Measurements from ENCODE around the gene TTC4.
"Not testable (repeated sequence)": the region's sequence is repeated elsewhere in the genome, so short reads cannot be mapped to it uniquely, and the experiment has no call there.

The TTC4 gene

DNA sequence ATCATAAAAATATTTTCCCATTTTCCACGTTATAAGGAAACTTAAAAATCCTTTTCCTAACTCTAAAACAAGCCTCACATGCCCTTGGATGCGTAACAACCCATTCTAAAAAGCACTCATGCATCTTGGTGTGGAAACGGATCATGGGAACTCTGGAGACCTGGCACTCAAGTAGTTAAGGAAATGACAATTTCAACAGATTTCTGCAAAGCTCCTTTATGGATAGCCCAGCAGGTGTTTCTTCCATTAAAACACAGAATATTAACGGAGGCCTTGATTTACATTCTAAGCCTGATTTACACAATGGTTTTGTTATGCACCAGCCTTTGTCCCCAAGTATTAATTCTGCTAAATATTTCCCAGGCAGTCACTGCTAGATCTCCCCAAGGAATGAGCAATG lies 35.8 kb downstream of the TTC4 start:
- no peak for DNase-seq

DNA sequence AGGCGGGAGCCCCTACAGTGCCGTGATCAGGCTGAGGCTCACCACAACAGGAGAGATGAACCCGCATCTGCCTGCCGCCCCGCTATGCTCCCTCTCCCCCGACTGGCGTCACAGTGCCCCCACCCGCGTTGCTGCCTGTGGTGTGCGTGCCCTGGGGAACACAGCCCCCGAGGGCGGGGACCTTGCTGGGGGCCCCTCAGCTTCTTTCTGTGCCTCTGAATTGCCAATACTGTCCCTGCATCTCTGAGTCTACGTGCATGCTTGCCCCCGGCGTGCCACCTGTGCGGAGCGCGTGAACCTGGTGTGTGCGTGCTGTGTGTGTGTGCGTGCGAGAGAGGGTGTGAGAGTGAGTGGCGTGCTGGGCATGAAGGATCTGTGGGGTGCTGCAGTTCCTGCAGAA lies 38.4 kb downstream of the TTC4 start:
- no peak for DNase-seq

DNA sequence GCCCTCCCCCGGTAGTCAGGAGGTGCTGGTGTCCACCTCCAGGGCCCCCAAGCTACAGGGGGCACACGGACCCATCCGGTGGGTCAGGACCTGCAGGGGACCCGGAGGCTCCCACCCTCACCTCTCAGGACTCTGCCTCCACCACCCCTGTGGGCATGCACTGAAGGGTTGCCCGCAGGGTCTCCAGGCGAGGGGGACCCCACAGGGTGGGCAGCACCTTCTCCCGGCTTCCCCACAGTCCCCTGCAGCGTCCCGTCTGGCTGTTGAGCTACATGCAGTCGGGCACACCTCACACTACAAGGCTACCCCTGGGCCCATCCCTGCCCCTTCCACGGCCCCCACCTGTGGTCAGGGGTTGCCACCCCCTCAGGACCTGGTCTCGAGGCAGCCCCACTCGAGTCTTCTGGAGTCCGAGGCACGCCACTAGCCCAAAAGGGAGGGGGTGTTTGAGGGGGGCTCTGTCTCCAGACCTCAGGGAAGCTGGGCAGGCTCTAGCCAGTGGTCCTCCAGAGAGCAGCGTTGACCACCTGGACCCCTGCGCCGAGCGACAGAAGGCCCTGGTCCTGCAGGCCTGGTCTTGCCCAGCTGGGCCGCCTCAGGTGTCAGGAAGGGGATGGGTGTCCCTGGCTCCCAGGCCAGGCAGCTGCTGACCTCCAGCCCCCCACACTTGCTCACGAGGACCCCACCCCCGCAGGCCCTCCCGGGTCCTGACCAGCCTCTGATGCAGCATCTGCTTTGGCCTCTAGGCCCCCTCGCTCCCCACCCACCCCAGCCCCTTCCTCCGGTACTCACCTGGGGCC lies 39.0 kb downstream of the TTC4 start:
- DNase-seq, result no peak

DNA sequence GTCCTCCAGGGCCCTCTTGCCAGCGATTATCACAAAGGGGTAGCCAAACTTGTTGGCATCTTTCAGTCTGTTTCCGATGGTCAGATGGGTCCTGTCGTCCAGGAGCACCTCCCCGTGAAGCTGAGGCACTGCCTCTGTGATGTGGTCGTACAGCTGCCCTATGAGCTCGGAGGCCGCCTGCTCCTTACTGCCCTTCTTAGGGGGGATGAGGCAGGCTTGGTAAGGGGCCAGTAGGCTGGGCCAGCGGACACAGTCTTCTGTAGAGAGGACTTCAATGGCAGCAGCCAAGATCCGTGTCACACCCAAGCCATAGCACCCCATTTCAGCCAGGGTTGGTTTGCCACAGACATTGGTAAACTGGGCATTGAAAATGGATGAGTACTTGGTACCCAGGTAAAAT lies 42.2 kb downstream of the TTC4 start:
- DNase-seq, result no peak

DNA sequence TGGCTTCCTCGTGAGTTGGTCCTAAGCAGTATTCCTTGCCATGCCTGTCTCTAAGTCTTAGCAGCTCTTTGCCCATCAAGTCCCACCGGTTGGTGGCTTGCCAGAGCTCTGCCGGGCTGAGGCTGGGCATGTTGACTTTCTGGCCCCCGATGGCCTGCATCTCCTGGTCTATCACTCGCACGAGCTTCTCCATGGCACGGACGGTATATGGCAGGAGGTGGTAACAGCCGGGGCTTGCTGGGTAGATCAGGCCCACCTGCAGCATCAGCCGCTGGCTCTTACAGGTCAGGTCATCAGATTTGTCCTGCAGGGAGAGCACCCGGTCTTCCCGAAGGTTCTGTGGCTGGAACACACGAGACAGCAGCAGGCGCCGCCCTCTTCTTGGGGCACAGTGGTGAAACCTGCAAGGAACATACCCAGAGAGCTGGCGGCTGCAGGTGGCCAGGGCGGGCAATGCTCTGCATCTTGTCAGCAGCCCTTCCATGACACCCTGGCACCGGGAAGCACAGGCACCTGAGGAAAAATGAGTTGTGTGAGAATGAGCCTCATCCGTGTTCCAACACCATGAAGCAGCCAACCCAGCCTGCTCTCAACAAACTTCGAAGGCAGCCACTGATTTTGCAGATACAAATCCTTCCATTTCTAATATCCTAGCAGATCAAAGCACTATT lies 43.2 kb downstream of the TTC4 start:
- no peak for DNase-seq

DNA sequence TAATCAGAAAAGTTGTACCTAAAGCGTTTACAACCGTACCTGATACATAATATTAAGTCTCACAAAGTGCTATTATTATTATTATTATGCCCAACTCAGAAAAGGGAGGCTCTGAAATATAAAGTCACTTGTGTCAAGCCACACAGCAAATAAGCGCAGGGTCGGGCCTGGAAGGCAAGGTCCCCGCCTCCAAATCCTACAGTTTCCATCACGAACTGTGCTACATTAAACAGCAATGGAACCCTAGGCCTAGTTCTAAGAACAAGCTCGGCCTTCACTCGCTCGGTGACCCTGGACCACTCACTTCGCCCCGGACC lies 48.1 kb downstream of the TTC4 start:
- DNase-seq, result no peak

DNA sequence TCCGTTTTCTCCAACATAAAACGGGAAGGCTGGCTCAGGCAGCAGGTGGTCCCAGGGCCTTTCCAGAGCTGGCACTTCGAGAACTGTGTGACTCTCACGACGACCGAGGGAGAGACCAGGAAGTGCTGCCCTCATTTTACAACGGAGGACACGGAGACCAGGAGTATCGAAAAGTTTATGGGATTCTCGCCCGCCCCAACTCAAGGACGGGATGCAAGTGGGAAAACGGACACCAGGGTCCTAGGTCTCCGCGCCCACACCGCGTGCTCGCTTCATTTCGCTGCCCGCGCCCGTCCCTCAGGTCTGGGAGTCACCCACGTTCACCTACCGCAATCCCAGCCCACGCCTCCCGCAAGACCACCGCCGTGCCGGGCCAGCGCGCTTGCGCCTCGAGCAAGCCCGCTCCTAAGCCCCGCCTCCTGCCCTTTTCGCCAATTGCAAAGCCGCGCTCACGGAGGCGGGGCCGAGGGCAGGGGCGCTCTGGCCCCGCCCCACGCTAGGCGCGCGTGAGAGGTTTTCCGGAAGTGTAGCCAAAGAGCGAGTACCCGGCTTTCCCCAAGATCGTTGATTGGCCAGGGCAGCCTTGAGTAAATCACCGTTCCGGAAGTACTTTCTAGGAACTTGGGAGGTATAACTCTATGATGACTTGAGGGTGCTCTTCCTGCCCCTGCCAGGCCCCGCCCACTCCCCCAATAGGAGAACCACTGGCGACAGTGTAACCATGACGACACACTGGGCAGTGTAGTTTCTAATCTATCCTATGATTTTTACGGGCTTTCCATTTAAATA lies 48.7 kb downstream of the TTC4 start, which contains the start of gene PARS2:
TSS of gene PARS2 (minus strand) at position 391 of the 789 bp plus-strand sequence. CDS start 5,362 bp downstream, outside the sequence.
- DNase-seq, result peak; percentile 76 to 93 (median 81)

DNA sequence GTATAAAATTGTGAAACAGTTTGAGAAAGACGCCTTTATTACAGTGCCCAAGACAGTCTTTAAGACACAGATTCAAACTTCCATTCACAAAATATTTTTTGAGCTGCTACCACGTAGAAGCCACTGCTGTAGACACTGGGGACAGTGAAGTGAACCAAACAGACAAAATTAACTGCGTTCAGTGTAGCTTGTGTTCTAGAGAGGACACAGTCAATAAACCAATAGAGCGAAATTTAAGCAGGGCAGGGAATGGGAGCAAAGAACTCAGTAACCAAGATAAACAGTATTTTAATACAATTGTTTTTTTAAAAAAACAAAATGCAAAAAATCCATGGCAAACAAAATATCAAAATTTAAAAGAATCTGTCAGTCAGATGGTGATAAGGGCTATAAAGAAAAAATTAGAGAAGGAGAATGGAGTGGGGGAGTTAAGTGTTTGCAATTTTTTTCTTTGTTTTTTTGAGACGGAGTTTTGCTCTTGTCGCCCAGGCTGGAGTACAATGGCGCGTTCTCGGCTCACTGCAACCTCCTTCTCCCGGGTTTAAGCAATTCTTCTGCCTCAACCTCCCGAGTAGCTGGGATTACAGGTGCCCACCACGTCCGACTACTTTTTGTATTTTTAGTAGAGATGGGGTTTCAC lies 49.4 kb downstream of the TTC4 start:
- no peak for DNase-seq

DNA sequence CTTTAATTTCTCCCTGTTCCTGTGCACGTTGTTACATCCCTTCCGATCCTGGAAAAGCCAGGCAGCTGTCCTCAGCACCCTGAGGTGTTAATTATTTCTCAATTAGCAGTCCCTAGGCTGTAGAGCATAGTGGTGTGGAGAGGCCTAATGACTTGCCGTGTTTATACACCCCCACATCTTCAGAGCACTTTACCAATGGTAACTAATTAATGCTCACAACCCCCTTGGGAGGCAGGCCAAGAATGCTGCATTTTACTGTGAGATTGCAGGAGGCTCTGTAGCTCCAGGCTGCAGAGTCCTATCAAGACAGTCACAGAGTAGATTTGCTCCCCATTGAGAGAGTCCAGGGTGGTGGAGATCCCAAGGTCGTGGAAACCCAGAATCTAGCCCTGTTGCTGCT lies 51.1 kb downstream of the TTC4 start:
- DNase-seq, result no peak

DNA sequence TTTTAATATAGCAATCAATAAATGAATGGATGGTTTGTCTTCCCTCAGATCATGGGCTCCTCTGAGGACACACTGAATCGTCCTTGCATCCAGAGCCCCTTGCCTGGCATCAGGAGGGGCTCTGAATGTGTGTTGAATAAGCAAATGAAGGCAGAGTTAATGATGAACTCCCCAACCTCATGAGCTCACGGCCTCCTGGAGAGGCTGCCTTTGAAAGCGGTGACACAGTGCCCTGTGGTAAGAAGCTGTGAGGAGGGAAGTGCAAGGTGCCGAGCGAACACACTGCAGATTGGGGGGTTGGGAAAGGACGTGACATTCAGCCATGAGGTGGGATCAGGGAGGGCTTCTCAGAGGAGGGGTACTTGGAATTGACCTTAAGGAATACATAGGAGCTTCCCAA lies 51.9 kb downstream of the TTC4 start:
- no peak for DNase-seq

DNA sequence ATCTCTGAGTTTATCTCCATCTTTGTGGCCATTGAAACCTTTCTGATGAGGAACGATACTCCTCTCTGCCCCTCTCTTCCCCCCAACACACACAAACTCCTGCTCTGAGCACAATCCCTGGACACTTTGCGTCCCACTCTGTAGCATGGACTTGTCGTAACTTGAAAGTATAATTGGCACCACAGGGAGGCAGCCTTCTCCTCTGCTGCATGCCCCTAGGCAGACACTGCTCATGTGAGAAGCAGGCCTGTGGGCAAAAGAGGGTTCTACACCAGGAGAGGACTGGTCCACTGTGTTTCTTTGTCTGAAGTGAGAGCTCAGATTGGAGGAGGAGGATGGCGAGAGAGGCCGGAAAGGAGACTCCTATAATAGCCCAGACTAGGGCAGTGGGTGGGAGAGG lies 52.4 kb downstream of the TTC4 start:
- no peak for DNase-seq

DNA sequence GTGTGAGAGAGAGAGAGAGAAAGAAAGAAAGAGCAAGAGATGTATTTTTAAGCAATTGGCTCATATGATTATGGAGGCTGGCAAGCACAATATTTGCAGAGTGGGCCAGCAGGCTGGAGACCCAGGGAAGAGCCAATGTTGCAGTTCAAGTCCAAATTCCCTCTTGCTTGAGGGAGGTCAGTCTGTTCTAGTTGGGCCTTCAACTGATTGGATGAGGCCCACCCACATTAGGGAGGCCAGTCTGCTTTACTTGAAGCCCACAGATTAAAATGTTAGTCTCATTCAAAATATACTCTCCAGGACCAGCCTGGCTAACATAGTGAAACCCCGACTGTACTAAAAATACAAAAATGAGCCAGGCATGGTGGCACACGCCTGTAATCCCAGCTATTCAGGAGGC lies 57.3 kb downstream of the TTC4 start:
- DNase-seq, result no peak

DNA sequence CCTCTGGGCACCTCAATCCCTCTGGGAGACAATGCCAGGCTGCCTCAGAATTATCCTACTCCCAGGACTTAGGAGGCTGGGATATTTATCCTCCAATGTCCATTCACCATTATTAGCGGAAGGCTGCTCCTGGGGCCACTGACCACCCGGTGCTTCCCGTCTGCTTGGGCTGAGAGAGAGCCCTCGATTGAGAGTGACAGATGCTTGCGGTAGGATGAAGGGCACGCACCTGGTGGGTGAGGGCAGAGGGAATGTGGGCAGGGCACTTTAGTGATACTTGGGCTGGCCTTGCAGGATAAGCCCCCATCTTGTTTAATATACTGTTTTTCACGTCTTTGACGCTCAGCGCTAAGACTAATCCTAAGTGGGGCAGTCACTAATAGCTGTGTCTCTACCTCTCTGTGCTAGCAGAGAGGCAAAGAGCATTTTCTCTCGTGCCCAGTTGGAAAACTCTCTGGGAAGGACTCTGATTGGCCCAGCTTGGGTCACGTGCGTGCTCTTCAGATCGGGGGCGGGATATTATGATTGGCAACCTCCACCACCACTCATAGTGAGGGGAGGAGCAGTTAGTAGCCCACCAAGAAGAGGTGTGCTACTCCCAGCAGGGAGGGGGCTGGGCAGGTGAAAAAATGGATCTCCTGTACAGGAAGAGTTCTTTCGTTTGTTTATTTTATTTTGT lies 59.3 kb downstream of the TTC4 start:
- no peak for DNase-seq

DNA sequence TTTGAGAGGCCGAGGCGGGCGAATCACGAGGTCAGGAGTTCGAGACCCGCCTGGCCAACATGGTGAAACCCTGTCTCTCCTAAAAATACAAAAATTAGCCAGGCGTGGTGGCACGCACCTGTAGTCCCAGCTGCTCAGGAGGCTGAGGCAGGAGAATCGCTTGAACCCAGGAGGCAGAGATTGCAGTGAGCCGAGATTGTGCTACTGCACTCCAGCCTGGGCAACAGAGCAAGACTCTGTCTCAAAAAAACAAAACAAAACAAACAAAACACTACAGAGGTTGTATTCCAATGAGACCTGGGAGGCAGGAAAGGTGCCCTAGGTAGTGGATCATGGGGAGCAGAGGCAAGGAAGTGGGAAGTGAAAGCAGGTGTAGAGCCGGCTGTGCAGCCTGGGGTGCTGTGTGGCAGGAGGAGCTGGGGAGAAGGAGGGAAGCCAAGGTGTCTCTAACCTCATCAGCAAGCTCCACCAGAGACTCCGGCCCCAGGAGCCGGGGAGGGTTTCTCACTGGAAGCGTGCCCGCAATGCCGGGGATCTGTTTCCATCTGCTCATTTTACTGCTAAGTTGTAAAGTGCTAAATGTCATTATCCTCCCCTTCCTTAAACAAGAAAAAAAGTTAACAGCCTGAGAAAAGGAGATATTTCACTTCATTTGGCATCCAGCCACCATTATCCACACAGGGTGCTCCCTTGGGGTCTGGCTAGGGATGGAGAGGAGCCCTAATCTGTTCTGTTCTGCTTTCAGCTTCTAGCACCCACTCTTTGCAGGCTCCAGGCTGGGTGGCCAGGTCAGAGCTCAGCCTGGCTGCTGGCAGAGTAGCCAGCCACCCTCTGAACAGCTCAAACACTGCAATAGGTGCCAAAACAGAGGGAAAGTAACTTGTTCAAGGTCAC lies 60.4 kb downstream of the TTC4 start:
- not testable (repeated sequence) for DNase-seq

DNA sequence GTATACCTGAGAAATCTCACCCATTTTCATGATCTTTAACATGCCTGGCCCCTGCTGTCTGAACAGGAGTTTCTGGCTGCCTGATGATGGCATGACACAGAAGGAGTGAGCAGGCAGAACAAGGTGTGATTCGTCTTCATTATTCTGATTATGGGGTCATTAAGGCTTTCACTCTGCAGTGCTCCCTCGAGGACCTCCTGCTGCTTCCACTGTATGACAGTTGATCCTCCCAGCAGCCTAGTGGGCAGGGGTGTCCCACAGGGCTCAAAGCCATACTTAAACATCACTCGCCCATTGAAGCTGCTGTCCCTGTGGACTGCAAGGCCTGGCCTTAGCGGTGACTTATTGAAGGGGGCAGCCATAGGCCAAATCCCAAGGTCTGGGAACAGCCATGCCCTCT lies 61.4 kb downstream of the TTC4 start:
- no peak for DNase-seq

DNA sequence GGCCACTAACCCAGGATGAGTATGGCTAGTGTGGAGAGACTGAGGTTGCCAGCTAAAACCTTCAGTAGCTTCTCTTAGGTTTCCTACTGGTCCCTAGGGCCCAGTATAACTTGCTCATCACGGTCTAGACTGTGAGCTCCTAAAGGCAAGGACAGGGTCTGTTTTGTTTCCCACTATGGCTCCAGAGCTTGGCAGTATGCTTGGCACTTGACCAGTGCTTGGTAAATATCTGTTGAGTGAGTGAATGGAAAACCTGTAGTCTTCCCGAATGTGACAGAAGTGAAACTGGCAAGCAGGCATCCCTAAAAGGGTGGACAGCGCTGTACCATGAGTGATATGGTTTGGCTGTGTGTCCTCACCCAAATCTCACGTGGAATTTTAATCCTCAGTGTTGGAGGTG lies 61.8 kb downstream of the TTC4 start:
- DNase-seq, result no peak

DNA sequence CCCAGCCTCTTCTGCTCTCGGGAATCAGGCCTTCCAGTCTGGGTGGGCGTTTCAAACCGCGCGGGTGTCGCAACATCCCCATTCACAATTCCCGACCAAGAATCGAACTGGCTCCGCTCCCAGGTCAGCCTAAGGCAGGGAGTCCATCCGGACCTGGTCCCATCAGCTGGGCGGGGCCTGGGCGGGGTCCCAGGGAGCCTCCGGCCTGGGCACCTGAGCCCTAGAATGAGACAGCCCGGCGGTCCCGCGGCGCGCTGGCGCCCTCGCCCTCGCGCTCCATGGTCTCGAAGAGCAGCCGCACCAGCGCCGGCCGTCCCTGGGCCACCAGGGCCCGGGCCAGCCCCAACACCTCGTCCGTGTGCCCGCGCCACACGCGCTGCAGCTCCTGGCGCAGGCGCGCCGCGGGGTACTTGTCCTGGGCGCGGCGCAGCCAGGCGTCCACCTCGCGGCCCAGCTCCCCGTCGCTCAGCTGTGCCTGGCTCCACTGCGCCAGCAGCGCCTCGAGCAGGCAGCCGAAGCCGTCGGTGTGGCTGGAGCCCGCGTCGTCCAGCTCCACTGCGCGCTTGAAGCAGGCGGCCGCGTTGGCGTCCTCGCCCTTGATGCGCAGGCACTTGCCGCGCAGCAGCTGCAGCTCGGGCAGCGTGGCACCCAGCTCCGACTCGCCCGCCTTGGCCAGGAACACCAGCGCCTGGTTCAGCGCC lies 65.5 kb downstream of the TTC4 start:
- no peak for DNase-seq

DNA sequence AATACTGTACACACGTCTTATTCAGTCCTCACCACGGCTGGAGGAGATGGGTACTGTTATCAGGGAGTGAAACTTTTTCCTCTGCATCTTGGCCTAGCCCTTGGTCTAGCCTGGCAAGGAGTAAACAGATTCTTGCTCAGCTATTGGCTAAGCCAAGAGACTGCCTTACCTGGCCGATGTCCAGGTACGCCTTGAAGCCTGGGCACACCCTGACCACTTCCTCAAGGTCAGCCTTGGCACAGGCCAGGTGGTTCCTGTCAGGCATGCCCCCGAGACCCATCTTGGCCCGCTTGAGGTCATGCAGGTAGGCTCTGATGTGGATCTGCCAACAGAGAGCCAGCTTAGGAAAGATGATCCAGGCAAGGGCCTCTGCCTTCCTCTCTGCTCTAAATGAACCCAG lies 66.5 kb downstream of the TTC4 start:
- no peak for DNase-seq

DNA sequence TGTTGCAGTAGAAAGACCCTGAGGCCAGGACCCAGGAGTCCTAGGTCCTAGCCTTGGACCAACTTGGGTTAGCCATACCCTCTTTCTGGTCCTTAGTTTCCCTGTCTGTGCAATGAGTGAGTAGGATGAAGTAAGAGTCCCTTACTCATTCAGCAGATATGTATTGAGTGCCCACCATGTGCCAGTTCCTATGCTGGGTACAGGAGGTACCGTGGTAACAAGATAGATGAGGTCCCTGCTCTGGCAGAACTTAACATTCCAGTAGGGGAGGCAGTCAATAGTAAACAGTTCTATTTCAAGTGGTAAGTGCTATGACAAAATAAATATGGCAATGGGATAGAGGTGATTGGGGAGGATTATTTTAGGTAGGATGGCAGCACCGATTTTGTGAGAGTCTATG lies 66.9 kb downstream of the TTC4 start:
- DNase-seq, result no peak

DNA sequence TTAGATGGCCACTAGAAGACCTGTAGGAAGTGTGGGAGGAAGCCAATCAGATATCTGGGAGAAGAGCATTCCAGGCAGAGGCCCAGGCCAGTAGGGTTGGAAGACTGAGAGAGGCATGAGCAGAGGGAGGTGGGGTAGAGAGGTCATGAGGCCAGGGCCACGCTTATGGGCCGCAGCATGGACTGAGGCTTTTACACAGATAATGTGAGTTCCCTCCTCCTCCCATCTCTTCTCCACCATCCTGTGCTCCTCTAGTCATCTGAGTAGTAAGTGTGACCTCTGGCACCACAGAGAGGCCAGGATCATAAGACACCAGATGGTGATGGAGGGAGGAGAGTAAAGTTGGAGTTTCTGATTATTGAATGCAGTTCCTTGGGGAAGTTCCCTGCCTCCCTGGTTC lies 68.4 kb downstream of the TTC4 start:
- DNase-seq, result no peak

DNA sequence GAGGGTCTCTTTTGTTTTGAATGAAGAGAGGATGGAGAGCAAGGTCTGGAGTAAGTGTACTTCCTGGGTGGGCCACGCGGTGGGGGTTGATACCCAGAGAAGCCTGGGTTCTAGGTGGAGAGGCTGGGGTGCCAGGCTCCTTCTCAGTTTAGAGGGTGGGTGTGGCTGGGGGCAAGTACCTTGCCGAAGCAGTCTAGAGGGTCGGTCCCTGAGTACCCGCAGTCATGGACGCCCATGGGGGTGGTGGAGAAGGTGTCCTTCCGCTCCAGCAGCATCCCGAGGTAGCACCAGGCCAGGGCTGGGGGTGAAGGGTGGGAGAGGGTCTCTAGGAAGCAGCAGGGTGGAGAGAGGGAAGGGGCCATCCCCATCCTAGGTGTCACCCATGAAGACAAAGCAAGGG lies 71.1 kb downstream of the TTC4 start:
- no peak for DNase-seq

Data from activated naive CD4-positive, alpha-beta T cell (primary cell).